DOHH2 (cell line): ENCODE measurements around the gene VPS29.

ENCODE experiments used
- H3F3A ChIP-seq: fragments of 200-600 bp; sonication (generic), shearing (Covaris generic); 2 replicates; pipeline ENCODE4 v1.6.0; 2016; ENCODE audit warnings: antibody characterized with exemption, mild to moderate bottlenecking; ENCODE audit not compliant: control insufficient read depth, insufficient read depth
- H3K27ac ChIP-seq: fragments of 200-600 bp; sonication (generic); 2 replicates; pipeline ENCODE4 v1.5.1; 2014; ENCODE audit warnings: low read depth, mild to moderate bottlenecking, low read length, moderate library complexity
- H3K27me3 ChIP-seq: fragments of 200-600 bp; sonication (generic); 2 replicates; pipeline ENCODE4 v1.6.1; 2014; ENCODE audit warnings: mild to moderate bottlenecking, low read length, mixed read lengths; ENCODE audit not compliant: control insufficient read depth
- H3K36me3 ChIP-seq: fragments of 200-600 bp; sonication (generic); 2 replicates; pipeline ENCODE4 v1.6.1; 2014; ENCODE audit warnings: mild to moderate bottlenecking, low read length, moderate library complexity, mixed read lengths; ENCODE audit not compliant: control insufficient read depth
- H3K4me1 ChIP-seq: fragments of 200-600 bp; sonication (generic); 2 replicates; pipeline ENCODE4 v1.6.1; 2014; ENCODE audit warnings: mild to moderate bottlenecking, low read length, mixed read lengths; ENCODE audit not compliant: control insufficient read depth
- H3K4me2 ChIP-seq: fragments of 200-600 bp; sonication (generic); 2 replicates; pipeline ENCODE4 v1.6.0; 2014; ENCODE audit warnings: mild to moderate bottlenecking, low read length, moderate library complexity
- H3K4me3 ChIP-seq: fragments of 200-600 bp; sonication (generic); 2 replicates; pipeline ENCODE4 v1.5.1; 2014; ENCODE audit warnings: mild to moderate bottlenecking, low read length, mixed read lengths
- H3K79me2 ChIP-seq: fragments of 200-600 bp; sonication (generic); 2 replicates; pipeline ENCODE4 v1.6.1; 2014; ENCODE audit warnings: mild to moderate bottlenecking, low read length, mixed read lengths; ENCODE audit not compliant: control insufficient read depth
- H3K9me2 ChIP-seq: fragments of 200-600 bp; sonication (generic); replicated peaks from 2 replicates; pipeline ENCODE4 v1.6.1; 2014; ENCODE audit warnings: mild to moderate bottlenecking, low read length, mixed read lengths; ENCODE audit not compliant: control insufficient read depth
- H3K9me3 ChIP-seq: fragments of 200-600 bp; sonication (generic); 2 replicates; pipeline ENCODE4 v1.6.1; 2014; ENCODE audit warnings: antibody characterized with exemption, low read length, mixed read lengths; ENCODE audit not compliant: control insufficient read depth, insufficient read depth
- H4K20me1 ChIP-seq: fragments of 200-600 bp; sonication (generic); 2 replicates; pipeline ENCODE4 v1.6.0; 2014; ENCODE audit warnings: low read depth, mild to moderate bottlenecking, antibody characterized with exemption, low read length, moderate library complexity; ENCODE audit not compliant: control insufficient read depth, insufficient read depth
- CTCF ChIP-seq: fragments of 200-600 bp; sonication (generic); IDR thresholded peaks from one replicate; pipeline ENCODE4 v1.5.1; 2014; ENCODE audit warnings: antibody characterized with exemption, mild to moderate bottlenecking, low read depth, low read length; ENCODE audit not compliant: poor library complexity, severe bottlenecking
- EZH2phosphoT487 ChIP-seq: fragments of 200-600 bp; sonication (generic); IDR thresholded peaks from 2 replicates; pipeline ENCODE4 v1.6.1; 2017; ENCODE audit warnings: borderline replicate concordance, mild to moderate bottlenecking, antibody characterized with exemption, low read length, moderate library complexity, mixed read lengths

The VPS29 gene

DNA sequence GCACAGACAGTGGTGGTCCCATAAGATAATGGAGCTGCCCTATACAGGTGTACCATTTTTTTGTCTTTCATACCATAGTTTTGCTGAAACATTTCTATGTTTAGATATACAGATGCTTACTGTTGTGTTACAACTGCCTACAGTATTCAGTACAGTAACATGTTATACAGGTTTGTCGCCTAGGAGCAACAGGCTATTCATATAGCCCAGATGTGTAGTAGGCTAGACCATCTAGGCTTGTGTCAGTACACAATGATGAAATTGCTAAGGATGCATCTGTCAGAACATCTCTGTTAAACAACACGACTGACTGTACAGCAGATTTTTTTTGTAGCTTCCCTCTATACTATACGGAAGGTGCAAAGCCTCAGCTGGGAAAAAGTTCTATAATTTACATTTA lies 30.7 kb upstream of the VPS29 start:
- Histone ChIP-seq H3K36me3 (peaks cover 58% of the 10 kb centered on the region), H3K4me1 (peaks cover 53% of the 10 kb centered on the region)

GRCh38 chr12:110531741-110532333 lies 29.9 kb upstream of the VPS29 start:
- TF ChIP-seq CTCF = no peak
- TF ChIP-seq EZH2phosphoT487 = no peak
- peak overlapping the region; percentile 57 for H3K4me2 ChIP-seq
- no peaks in the 10 kb centered on the region for H4K20me1 ChIP-seq
- no peaks in the 10 kb centered on the region for H3K27me3 ChIP-seq
- peak overlapping the region; percentile 79 for H3K27ac ChIP-seq
- H3K36me3 ChIP-seq = peaks cover 50% of the 10 kb centered on the region
- H3K9me3 ChIP-seq = no peaks in the 10 kb centered on the region
- no peaks in the 10 kb centered on the region for H3K9me2 ChIP-seq
- H3K79me2 ChIP-seq = peaks cover 19% of the 10 kb centered on the region
- H3K4me3 ChIP-seq = peak overlapping the region; percentile 30
- H3K4me1 ChIP-seq = peaks cover 53% of the 10 kb centered on the region
- H3F3A ChIP-seq = peaks cover 11% of the 10 kb centered on the region; the same call in 1 of the 2 replicates

More for the DNA sequence above, 30.7 kb upstream of the VPS29 start:
- Histone ChIP-seq H3K4me2 (peak overlapping the region; percentile 57), H3K9me2 (no peaks in the 10 kb centered on the region), H3K79me2 (peaks cover 19% of the 10 kb centered on the region), H4K20me1 (no peaks in the 10 kb centered on the region), H3K4me3 (peak overlapping the region; percentile 30; the same call in 1 of the 2 replicates), H3K9me3 (no peaks in the 10 kb centered on the region), H3F3A (peaks cover 11% of the 10 kb centered on the region; the same call in 1 of the 2 replicates), H3K27ac (peak overlapping the region; percentile 79), H3K27me3 (no peaks in the 10 kb centered on the region)
- TF ChIP-seq CTCF (no peak), EZH2phosphoT487 (no peak)

GRCh38 chr12:110530511-110530910 lies 28.6 kb upstream of the VPS29 start:
- H4K20me1 ChIP-seq = no peaks in the 10 kb centered on the region

More at GRCh38 chr12:110530511-110530910, 28.6 kb upstream of the VPS29 start:
- Histone ChIP-seq H3K27ac (peak overlapping the region; percentile 79), H3F3A (peaks cover 11% of the 10 kb centered on the region; the same call in 1 of the 2 replicates), H3K9me3 (no peaks in the 10 kb centered on the region), H3K4me3 (peak overlapping the region; percentile 31), H3K9me2 (no peaks in the 10 kb centered on the region), H3K27me3 (no peaks in the 10 kb centered on the region), H3K36me3 (peaks cover 37% of the 10 kb centered on the region), H3K79me2 (peaks cover 11% of the 10 kb centered on the region), H3K4me2 (peak overlapping the region; percentile 57), H3K4me1 (peaks cover 53% of the 10 kb centered on the region)
- TF ChIP-seq EZH2phosphoT487 = no peak
- TF ChIP-seq CTCF = no peak
